Panc1 (cell line): Measurements from ENCODE around the gene TIMM22. TPM values are rescaled to one million over a fixed set of nuclear protein-coding genes. Genes with fewer than 3 reads are reported as not detected.

Experiments
- ATAC-seq: fragments of 200-7000 bp; cut with Tn5 transposase; 2 replicates; pipeline ENCODE4 v1.9.1; 2020; ENCODE audit warnings: mild to moderate bottlenecking, moderate library complexity
- BruUV-seq: library from RNA; stranded (reverse); fragments of 400-500 nt; replicated peaks from 2 replicates; lab custom pipeline; 2021; lab: Mats Ljungman, UMichigan
- CTCF ChIA-PET: fragments of 300-600 bp; sonication (Branson Sonifier 250); formaldehyde crosslinking; loops from one replicate; lab custom pipeline; 2022; ENCODE audit warnings: antibody characterized with exemption; lab: Charles Lee
- POLR2A ChIA-PET: fragments of 300-600 bp; sonication (Branson Sonifier 250); formaldehyde crosslinking; loops from one replicate; lab custom pipeline; 2022; ENCODE audit warnings: antibody characterized with exemption; lab: Charles Lee
- DNase-seq: peaks from one replicate; pipeline ENCODE4 v3.0.0-alpha.2; 2010; ENCODE audit warnings: low read depth, low spot score
- H3K27ac ChIP-seq: 2 replicates; pipeline ENCODE4 v1.5.1; 2011; ENCODE audit warnings: mild to moderate bottlenecking, low read length, inconsistent platforms
- H3K27me3 ChIP-seq: fragments of 200-500 bp; sonication (Bioruptor generic); 2 replicates; pipeline ENCODE4 v1.6.0; 2014; ENCODE audit warnings: low read length, inconsistent platforms; ENCODE audit not compliant: control insufficient read depth, insufficient read depth
- H3K36me3 ChIP-seq: fragments of 200-500 bp; sonication (Bioruptor generic); 2 replicates; pipeline ENCODE4 v1.5.1; 2014; ENCODE audit warnings: inconsistent platforms, mild to moderate bottlenecking, low read length, moderate library complexity; ENCODE audit not compliant: control insufficient read depth, insufficient read depth
- H3K4me1 ChIP-seq: 2 replicates; pipeline ENCODE4 v1.5.1; 2011; ENCODE audit warnings: inconsistent platforms, mild to moderate bottlenecking, low read length, moderate library complexity; ENCODE audit not compliant: control insufficient read depth, insufficient read depth
- H3K4me3 ChIP-seq, 2 experiments: 2 replicates each; pipeline ENCODE4 v1.5.1; 2011 to 2012; ENCODE audit warnings: low read depth in 2 of 2, low read length in 2 of 2, mild to moderate bottlenecking in 2 of 2, inconsistent platforms in 1 of 2, moderate library complexity in 1 of 2
- H3K9me3 ChIP-seq: fragments of 200-500 bp; sonication (Bioruptor generic); 2 replicates; pipeline ENCODE4 v1.5.1; 2014; ENCODE audit warnings: low read depth, mild to moderate bottlenecking, inconsistent platforms, low read length, moderate library complexity; ENCODE audit not compliant: control insufficient read depth, insufficient read depth
- POLR2AphosphoS5 ChIP-seq: IDR thresholded peaks from 2 replicates; pipeline ENCODE4 v1.6.1; 2012; ENCODE audit warnings: mild to moderate bottlenecking, low read depth, low read length, moderate library complexity
- REST ChIP-seq, 2 experiments: IDR thresholded peaks; 2 replicates each; pipeline ENCODE4 v1.6.1; 2011 to 2012; ENCODE audit warnings: low read depth in 2 of 2, control low read depth in 1 of 2, low read length in 1 of 2, mild to moderate bottlenecking in 1 of 2, moderate library complexity in 1 of 2; ENCODE audit not compliant: insufficient read depth in 1 of 2
- SIN3A ChIP-seq: IDR thresholded peaks from 2 replicates; pipeline ENCODE4 v1.6.1; 2012; ENCODE audit warnings: low read depth, mild to moderate bottlenecking, low read length, moderate library complexity, borderline replicate concordance; ENCODE audit not compliant: insufficient read depth
- TCF7L2 ChIP-seq: IDR thresholded peaks from 2 replicates; pipeline ENCODE4 v1.6.1; 2011; ENCODE audit warnings: mild to moderate bottlenecking, low read depth, low read length, inconsistent platforms
- in situ Hi-C: cut with HindIII; loops from 2 replicates; pipeline ENCODE4 v1.10.0; 2016; ENCODE audit warnings: low sequenced_read_pairs, low pct_unique_long_range_greater_than_20kb
- intact Hi-C: fragments of 100-400 bp; cut with micrococcal nuclease; formaldehyde crosslinking; loops from one replicate; pipeline ENCODE4 v1.10.0; 2022; ENCODE audit not compliant: unreplicated experiment
- total RNA-seq: library from RNA; stranded (reverse); gene quantifications from one replicate; pipeline ENCODE4 v1.2.1, GENCODE V29; 2021; ENCODE audit not compliant: unreplicated experiment
- TF ChIP-seq, protein P1 (sequence below): fragments of 450-650 bp; IDR thresholded peaks from 2 replicates; pipeline ENCODE4 v1.5.1; 2017; ENCODE audit warnings: mild to moderate bottlenecking

TIMM22 gene
- total RNA-seq, 1 experiment from 2014 or later, result 10.2 TPM

DNA sequence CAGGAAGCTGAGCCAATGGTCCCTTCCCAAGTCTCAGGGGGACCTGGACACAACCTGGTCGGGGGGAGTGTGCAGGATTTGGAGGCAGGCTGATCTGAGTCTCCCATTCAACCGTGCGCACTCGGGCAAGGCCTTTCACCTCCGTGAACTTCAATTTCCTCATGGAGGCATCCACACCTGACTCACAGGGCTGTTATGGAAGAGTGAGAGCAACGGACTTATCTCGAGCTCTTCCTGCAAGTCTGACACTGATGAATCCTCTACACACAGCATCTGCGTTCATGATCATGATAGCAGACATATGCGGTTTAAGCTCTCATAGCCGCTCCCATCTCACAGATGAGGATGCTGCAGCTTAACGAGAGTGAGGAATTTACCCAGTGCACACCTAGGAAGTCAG lies 21.6 kb downstream of the TIMM22 start:
- Histone ChIP-seq H3K36me3 (no peaks in the 10 kb centered on the region), H3K9me3 (no peaks in the 10 kb centered on the region), H3K27me3 (no peaks in the 10 kb centered on the region), H3K4me1 (no peaks in the 10 kb centered on the region; the same call in 1 of the 2 replicates), H3K27ac (no peak overlapping the region), H3K4me3 (no peak overlapping the region)
- ATAC-seq (no peak), DNase-seq (no peak)
- intact Hi-C loops, result no loop called here
- POLR2A ChIA-PET, result no interaction called here
- BruUV-seq, result no TSS peak
- in situ Hi-C loops, result no loop called here
- TF ChIP-seq SIN3A, result no peak
- TF ChIP-seq, protein P1, sequence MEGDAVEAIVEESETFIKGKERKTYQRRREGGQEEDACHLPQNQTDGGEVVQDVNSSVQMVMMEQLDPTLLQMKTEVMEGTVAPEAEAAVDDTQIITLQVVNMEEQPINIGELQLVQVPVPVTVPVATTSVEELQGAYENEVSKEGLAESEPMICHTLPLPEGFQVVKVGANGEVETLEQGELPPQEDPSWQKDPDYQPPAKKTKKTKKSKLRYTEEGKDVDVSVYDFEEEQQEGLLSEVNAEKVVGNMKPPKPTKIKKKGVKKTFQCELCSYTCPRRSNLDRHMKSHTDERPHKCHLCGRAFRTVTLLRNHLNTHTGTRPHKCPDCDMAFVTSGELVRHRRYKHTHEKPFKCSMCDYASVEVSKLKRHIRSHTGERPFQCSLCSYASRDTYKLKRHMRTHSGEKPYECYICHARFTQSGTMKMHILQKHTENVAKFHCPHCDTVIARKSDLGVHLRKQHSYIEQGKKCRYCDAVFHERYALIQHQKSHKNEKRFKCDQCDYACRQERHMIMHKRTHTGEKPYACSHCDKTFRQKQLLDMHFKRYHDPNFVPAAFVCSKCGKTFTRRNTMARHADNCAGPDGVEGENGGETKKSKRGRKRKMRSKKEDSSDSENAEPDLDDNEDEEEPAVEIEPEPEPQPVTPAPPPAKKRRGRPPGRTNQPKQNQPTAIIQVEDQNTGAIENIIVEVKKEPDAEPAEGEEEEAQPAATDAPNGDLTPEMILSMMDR, result no peak
- no peak for TF ChIP-seq POLR2AphosphoS5
- no peak for TF ChIP-seq TCF7L2
- no peak for TF ChIP-seq REST (IDR thresholded peaks at IDR 0.05; ENCODE audit: insufficient read depth in 1 of 2, low read depth in 2 of 2, low read length in 1 of 2)
- CTCF ChIA-PET, result no interaction called here

GRCh38 chr17:1019451-1019850 lies 22.5 kb downstream of the TIMM22 start:
- no peak for TF ChIP-seq REST (IDR thresholded peaks at IDR 0.05; ENCODE audit: insufficient read depth in 1 of 2, low read depth in 2 of 2, low read length in 1 of 2)
- TF ChIP-seq, protein P1, result no peak
- TF ChIP-seq POLR2AphosphoS5, result no peak
- no peak for TF ChIP-seq SIN3A
- no peak overlapping the region for H3K4me3 ChIP-seq
- DNase-seq, result no peak
- no peaks in the 10 kb centered on the region for H3K9me3 ChIP-seq
- intact Hi-C loops (no loop called here), in situ Hi-C loops (no loop called here)
- no peak overlapping the region for H3K27ac ChIP-seq
- no peaks in the 10 kb centered on the region; the same call in 1 of the 2 replicates for H3K4me1 ChIP-seq
- POLR2A ChIA-PET, result no interaction called here
- CTCF ChIA-PET, result no interaction called here
- no peaks in the 10 kb centered on the region for H3K36me3 ChIP-seq
- H3K27me3 ChIP-seq, result no peaks in the 10 kb centered on the region
- ATAC-seq, result no peak; the same call in 1 of the 2 replicates
- no TSS peak for BruUV-seq
